ENCODE measurements around the gene POLR2A. TPM values are rescaled to one million over a fixed set of nuclear protein-coding genes. Genes with fewer than 3 reads are reported as not detected.
A peak's percentile ranks its signal among the peaks of the same experiment; 100 is the strongest.

Gene POLR2A
- total and polyA plus RNA-seq, 2 of the 13 experiments (the other 11 are each of a cell fraction or from before 2014, with no cell fraction given) = 17.8 to 18.3 TPM

GRCh38 chr17:7436556-7437368, 47.4 kb upstream of the POLR2A start (continued):
- no peak for TF ChIP-seq ZNF704 (CRISPR knock-in tag; IDR thresholded peaks at IDR 0.05; ENCODE audit: borderline replicate concordance)
- TF ChIP-seq TERF1 (CRISPR knock-in tag; IDR thresholded peaks at IDR 0.05) = no peak
- TF ChIP-seq ARID2 (CRISPR knock-in tag; IDR thresholded peaks at IDR 0.05; ENCODE audit: borderline replicate concordance) = no peak
- TF ChIP-seq PBX2 (CRISPR knock-in tag; IDR thresholded peaks at IDR 0.05) = no peak
- 0 out of 2 replicates have a peak, but pooled peaks have one; percentile 29 for TF ChIP-seq ZNF724P (CRISPR knock-in tag; IDR thresholded peaks at IDR 0.05; ENCODE audit: borderline replicate concordance)
- peak; percentile 80 for TF ChIP-seq MYC (CRISPR knock-in tag; IDR thresholded peaks at IDR 0.05; ENCODE audit: borderline replicate concordance)
- TF ChIP-seq ATF7 (IDR thresholded peaks at IDR 0.05) = peak; percentile 71; the same call in 1 of the 2 replicates
- TF ChIP-seq ATF7 (CRISPR knock-in tag; IDR thresholded peaks at IDR 0.05) = no peak
- TF ChIP-seq MXI1 (IDR thresholded peaks at IDR 0.05; ENCODE audit: borderline replicate concordance, low read depth, low read length) = peak; percentile 58; the same call in 1 of the 3 replicates
- 0 out of 2 replicates have a peak, but pooled peaks have one; percentile 9 for TF ChIP-seq YEATS4 (CRISPR knock-in tag; IDR thresholded peaks at IDR 0.05; ENCODE audit: borderline replicate concordance)
- TF ChIP-seq HNRNPL (IDR thresholded peaks at IDR 0.05; ENCODE audit: low read depth, low read length) = 0 out of 2 replicates have a peak, but pooled peaks have one; percentile 52
- peak; percentile 37; the same call in 1 of the 2 replicates for TF ChIP-seq ARID4A (CRISPR knock-in tag; IDR thresholded peaks at IDR 0.05; ENCODE audit: borderline replicate concordance)
- no peak for TF ChIP-seq FOXO4 (CRISPR knock-in tag; conservative IDR thresholded peaks at IDR 0.05)
- TF ChIP-seq HINFP (CRISPR knock-in tag; IDR thresholded peaks at IDR 0.05; ENCODE audit: low read depth) = peak; percentile 76

Measured in HepG2 (cell line).